ENCODE measurements around the gene PCBP4. TPM values are rescaled to one million over a fixed set of nuclear protein-coding genes. Genes with fewer than 3 reads are reported as not detected.

The PCBP4 gene
- total RNA-seq, 1 donor from 2014 or later = 91.4 TPM

DNA sequence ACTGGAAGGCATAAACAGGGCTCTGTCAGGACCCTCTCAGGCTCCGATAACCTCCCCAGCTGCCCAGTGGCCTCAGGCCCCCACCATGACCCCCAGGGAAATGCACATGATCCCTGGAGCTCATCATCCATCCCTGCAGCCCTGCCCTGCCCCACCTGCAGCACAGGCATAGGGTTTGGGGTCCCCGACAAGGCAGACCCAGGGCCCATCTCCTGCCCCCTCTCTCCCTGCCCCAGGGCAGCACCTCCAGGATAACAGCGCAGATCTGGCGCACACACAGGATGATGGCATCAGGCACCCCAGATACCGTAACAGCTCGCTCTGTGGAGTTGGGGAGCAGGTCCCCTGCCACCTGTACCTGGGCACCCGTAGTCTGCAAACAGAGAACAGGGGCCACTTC, 7.6 kb downstream of the PCBP4 start:
- DNase-seq (ENCODE audit: low spot score) = no peak
- intact Hi-C loops (cut with DNase I) = no loop called here

DNA sequence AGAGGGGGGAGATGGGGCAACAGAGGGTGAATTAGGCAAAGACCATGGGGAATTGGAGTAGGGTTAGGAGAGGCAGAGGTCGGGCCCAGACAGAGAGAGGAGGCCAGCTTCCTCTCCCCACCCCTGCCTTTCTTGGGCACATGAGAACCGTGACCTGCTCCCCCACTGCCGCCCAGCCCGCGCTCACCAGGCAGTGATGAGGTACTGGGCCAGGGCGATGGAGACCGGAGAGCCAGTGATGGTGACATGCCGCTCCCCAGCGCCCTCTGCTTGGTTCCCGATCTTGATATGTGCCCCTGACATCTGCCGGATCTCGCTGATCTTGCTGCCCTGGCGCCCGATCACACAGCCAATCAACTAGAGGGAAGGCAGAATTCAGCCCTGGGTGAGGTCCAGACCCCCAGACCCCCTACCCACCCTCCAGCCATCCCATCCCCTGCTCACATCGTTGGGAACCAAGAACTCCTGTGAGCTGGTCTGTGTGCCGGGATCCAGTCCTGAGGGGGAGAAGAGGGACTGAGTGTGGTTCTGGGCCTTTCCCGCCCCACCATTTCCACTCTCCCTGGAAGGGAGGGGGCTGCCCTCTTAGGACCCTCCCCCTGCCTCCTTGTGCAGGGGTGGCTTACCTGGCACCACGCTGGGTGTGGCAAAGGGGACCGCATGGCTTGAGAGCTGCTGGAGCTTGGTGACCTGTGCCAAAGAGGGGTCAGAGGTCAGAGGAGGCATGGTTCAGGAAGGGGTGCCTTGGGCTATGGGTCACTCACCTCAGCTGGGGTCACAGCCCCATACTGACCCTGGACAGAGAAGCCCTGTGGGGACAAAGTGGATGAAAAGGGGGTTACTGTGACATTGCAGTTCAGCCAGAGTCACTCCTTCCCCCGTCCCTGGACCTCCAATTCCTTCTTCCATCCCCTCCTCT, 8.4 kb downstream of the PCBP4 start:
- DNase-seq (ENCODE audit: low spot score) = no peak
- intact Hi-C loops (cut with DNase I) = no loop called here

DNA sequence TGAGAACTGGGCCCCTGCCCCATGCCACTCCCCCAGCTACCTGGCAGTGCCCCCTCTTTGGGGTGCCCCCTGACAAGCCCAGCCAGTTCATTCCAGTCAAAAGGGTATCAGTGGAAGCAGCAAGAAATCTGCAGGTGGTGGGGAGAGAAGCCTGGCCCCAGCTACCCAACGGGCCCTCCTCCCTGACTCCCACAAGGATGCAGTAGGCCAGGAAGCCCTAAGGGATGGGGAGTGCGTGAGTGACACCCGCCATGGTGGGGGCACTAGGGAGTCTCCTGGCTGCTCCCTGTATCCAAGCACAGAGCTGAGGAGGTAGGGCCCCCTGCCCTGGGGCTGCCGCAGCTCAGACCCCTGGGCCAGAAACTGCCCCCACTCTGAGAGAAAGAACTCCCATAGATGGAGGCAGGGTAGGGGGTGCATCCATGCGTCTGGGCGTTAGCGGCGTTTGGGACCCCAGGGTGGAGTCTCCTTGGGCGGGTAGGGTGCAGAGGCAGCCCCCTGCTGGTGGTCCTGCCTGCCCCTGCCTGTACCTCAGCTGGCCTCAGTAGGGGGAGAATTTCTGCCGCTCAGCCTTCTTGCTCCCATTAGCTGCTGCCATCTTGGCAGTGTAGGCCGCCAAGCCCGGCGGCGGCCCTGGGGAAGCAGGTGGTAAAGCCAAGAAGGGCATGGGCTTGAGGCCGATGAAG, 9.6 kb downstream of the PCBP4 start:
- no peak for DNase-seq (ENCODE audit: low spot score)
- intact Hi-C loops (cut with DNase I) = no loop called here

DNA sequence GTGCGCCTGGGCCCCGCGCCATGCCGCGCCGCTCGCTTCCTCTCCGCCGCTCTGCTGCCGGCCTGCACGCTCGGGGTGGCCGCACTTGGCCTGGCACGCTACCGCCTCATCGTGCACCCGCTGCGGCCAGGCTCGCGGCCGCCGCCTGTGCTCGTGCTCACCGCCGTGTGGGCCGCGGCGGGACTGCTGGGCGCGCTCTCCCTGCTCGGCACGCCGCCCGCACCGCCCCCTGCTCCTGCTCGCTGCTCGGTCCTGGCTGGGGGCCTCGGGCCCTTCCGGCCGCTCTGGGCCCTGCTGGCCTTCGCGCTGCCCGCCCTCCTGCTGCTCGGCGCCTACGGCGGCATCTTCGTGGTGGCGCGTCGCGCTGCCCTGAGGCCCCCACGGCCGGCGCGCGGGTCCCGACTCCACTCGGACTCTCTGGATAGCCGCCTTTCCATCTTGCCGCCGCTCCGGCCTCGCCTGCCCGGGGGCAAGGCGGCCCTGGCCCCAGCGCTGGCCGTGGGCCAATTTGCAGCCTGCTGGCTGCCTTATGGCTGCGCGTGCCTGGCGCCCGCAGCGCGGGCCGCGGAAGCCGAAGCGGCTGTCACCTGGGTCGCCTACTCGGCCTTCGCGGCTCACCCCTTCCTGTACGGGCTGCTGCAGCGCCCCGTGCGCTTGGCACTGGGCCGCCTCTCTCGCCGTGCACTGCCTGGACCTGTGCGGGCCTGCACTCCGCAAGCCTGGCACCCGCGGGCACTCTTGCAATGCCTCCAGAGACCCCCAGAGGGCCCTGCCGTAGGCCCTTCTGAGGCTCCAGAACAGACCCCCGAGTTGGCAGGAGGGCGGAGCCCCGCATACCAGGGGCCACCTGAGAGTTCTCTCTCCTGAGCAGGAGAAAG, 11.1 kb downstream of the PCBP4 start:
- intact Hi-C loops (cut with DNase I) = no loop called here
- no peak for DNase-seq (ENCODE audit: low spot score)

DNA sequence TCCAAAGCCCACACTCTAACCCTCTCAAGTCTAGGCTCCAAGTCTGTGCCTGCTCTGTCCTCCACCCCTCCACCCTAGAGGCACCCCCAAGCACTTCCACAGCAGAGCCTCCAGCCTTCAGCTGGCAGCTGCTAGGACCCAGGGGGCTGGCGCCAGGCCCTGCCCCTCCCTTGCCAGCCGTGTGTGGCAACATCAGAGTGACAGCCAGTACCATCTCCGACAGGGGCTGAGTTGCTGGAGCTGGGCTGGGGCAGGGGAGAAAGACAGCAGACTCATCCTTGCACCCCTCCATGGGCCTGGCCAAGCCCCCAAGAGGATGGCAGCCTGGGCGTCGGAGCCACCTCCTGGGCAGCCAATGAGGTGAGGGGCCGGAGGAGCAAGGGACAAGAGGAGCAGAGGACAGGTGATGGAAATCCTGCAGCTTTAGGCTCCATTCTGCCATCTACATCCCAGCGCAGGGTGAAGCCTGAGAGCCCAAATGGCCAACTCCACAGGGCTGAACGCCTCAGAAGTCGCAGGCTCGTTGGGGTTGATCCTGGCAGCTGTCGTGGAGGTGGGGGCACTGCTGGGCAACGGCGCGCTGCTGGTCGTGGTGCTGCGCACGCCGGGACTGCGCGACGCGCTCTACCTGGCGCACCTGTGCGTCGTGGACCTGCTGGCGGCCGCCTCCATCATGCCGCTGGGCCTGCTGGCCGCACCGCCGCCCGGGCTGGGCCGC, 11.9 kb downstream of the PCBP4 start, which contains the start of gene GPR62:
TSS of gene GPR62 (plus strand) at position 207 of the 718 bp plus-strand sequence. CDS start at position 479, 272 bp downstream.
- intact Hi-C loops (cut with DNase I) = no loop called here
- no peak for DNase-seq (ENCODE audit: low spot score)

DNA sequence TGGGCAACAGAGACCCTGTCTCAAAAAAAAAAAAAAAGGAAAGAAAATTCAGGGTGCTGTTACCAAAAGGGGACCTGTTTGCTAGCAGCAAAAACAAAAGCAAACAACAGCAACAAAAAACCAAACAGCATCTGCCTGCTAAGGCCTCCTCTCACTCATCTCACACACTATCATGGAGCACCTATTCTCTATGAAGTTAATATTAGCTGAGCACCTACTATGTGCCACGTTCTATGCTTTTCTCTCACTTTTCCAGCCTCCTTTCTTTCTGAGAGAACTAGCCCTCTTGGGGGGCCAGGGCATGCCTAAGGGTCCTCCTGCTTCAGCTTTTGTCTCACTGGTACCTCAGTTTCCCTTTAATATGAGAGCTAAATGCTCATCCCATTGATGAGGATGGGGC, 12.5 kb downstream of the PCBP4 start:
- DNase-seq (ENCODE audit: low spot score) = no peak
- intact Hi-C loops (cut with DNase I) = no loop called here

DNA sequence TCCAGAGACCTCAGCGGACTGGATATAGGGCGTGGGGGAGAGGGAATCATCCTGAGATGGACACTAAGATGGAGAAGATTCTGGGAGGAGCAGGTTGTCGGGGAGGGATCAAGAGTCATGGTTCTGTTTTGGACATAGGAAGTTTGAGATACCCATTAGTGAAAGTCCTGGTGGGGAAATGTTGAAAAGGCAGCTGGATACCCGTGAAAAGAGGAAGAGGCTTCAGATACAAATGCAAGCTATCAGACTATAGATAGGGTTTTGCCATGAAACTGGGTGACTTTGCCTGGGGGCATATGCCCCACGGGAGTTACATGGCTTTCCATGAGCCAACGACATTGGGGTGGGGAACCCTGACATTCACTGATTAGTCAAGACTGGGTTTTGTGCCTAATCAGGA, 13.1 kb downstream of the PCBP4 start:
- no peak for DNase-seq (ENCODE audit: low spot score)
- intact Hi-C loops (cut with DNase I) = no loop called here

DNA sequence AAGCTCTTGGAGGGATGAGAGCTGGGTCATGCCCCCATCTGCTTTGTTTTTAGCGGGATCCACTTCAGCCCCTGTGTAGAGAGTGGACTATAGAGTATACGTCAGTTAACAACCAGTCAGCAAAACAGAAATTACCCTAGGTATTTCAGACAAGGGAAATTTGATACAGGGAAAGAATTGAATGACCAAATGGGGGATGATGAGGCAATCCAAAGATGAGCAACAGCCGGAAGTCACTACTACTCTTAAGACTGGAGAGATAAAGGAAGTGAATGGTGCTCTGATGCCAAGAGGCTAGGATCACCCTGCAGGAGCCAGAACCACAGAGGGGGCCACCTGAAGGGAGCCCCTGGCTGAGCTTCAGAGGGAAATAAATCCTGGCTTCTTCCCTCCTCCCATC, 13.8 kb downstream of the PCBP4 start:
- intact Hi-C loops (cut with DNase I) = no loop called here
- DNase-seq (ENCODE audit: low spot score) = no peak

DNA sequence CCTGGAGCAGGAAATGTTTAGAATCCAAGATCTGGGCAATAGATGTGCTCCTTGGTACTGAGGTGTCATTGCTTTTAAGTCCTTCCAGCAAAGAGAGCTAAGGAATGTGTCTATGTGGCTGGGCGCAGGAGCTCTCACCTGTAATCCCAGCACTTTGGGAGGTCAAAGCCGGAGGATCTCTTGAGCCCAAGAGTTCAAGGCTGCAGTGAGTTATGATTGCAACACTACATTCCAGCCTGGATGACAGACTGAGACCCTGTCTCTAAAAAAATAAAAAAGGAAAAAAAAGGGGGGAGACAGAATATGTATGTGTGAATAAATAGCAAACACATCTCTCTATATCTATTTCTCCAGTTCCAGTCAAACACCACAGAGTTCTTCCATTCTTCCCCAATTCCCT, 16.4 kb downstream of the PCBP4 start:
- no peak for DNase-seq (ENCODE audit: low spot score)
- intact Hi-C loops (cut with DNase I) = no loop called here

DNA sequence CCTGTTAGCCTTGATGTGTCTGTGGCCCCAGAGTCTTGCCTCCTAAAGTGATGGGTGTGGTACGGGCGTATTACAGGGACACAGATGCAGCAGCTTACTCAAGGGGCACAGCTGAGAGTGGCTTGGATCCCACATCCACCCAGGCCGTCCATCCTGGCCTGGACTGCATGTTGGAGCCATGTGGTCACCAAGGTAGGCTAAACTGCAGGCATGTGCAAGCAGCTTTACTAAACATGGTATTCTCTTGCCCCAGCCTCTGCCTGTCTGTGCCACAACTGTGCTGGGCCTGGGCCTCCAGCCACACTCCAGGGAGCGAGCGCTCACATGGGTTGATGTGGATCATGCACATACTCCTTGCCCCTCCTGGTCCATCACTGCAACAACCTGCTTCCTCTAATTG, 18.1 kb downstream of the PCBP4 start:
- intact Hi-C loops (cut with DNase I) = no loop called here
- DNase-seq (ENCODE audit: low spot score) = no peak

DNA sequence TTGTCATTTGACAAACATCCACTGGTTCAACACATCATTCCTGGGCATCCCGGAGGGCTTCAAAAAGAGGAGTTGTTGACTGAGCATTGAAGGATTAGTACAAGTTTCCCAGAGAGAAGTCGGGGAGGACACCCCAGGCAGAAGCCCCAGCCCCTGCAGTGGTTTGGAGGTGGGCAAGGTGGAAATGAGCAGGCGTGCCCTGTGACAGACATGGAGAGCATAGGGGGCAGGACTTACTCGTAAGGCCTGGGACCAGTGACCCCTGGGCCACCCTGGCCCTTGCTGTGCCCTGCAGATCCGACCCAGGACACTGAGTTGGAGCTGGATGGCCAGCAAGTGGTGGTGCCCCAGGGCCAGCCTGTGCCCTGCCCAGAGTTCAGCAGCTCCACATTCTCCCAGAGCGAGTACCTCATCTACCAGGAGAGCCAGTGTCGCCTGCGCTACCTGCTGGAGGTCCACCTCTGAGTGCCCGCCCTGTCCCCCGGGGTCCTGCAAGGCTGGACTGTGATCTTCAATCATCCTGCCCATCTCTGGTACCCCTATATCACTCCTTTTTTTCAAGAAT, 19.2 kb downstream of the PCBP4 start:
- intact Hi-C loops (cut with DNase I) = no loop called here
- no peak for DNase-seq (ENCODE audit: low spot score)

DNA sequence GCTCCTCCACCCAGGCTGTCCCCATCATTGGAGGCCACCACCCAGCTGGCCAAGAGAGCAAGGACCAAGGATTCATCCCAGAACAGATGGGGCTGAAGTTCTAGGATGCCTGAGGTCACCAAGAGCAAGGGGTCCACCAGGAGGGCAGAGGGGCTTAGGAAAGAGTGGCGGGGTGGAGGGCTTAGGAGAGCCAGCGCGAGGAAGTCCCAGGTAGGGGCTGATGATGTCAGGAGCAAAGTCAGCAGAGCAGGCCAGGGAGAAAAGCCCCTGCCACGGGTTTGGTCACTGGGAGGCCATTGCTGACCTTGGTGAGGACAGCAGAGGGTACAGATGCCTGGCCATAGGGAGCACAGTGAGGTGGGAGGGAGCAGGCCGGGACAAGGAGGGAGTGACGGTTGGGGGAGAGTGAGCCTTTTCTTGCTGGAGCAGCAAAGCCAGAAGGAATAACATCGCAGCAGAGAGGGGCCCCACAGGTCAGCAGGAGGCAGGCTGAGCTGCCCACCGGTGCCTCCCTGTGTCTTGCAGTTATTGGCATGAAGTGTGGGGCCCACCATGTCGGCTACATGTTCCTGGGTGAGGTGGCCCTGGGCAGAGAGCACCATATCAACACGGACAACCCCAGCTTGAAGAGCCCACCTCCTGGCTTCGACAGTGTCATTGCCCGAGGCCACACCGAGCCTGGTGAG, 19.9 kb downstream of the PCBP4 start:
- intact Hi-C loops (cut with DNase I) = no loop called here
- peak; percentile 33 for DNase-seq (ENCODE audit: low spot score)

DNA sequence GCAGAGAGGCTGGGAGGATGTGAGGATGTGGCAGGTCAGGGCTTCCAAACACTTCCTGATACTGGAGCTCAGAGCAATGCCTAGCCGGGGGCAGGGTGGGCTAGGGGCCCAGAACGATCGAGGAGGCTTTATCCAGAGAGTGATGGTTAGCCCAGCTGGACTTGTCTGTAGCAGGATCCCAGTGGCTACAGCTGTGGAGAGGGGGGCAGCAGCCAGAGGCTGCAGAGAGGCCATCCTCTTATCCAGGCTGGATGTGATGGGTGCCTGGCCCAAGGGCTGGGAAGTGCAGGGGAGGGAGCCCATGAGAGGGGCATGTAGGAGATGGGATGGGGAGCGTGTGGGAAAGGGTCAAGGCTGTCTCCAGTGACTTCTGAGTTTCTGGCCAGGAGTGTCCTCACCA, 20.5 kb downstream of the PCBP4 start:
- intact Hi-C loops (cut with DNase I) = no loop called here
- DNase-seq (ENCODE audit: low spot score) = peak; percentile 54

DNA sequence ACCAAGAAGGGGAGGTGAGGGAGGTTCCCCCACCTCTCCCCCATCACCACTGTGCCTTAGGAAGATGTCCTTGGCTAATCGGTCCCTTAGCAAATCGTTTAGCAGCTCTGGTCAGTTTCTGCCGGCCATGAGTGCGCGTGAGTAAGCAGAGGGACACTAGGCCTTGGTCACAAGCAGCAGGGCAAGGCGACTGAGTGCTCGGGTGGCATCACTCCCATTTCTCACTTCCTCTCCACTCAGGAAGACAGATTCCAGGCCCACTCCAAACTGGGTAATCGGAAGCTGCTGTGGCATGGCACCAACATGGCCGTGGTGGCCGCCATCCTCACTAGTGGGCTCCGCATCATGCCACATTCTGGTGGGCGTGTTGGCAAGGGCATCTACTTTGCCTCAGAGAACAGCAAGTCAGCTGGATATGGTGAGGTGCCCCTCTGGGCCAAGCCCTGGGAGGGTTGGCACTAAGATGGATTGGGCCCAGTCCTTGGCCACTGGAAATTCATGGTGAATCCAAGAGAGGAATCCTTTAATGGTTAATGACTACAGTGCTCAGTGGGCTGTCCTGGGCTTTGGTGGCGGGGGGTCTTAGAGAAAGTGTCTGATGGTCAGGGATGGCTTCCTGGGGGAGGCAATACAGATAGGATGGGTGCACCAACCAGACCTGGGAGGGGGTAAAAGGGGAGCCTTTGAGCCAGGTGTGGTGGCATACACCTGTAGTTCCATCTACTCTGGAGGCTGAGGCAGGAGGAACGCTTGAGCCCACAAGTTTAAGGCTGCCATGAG, 21.1 kb downstream of the PCBP4 start:
- intact Hi-C loops (cut with DNase I) = no loop called here
- DNase-seq (ENCODE audit: low spot score) = peak; percentile 69

DNA sequence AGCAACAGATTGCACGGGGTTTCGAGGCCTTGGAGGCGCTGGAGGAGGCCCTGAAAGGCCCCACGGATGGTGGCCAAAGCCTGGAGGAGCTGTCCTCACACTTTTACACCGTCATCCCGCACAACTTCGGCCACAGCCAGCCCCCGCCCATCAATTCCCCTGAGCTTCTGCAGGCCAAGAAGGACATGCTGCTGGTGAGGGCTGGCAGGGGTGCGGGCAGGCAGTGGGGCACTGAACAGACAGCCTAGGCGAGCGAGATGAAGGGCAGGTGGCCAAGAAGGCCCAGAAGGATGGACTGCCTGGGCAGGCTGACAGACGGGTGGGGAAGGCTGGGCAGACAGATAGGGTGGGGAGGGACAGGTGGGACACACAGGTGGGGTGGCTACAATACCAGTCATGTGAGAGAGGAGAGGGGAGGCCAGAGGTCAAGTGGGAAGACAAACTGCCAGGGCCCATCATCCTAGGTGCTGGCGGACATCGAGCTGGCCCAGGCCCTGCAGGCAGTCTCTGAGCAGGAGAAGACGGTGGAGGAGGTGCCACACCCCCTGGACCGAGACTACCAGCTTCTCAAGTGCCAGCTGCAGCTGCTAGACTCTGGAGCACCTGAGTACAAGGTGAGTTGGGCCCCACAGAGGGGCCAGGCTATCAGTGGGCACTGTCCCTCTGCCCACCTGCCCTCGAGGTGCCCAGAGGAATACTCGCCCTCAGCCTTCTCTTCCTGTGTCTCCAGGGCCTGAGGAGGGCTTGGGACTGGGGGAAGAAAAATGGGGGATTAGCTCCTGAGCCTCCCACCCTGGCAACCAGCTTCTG, 22.0 kb downstream of the PCBP4 start:
- intact Hi-C loops (cut with DNase I) = no loop called here
- peak; percentile 74 for DNase-seq (ENCODE audit: low spot score)

DNA sequence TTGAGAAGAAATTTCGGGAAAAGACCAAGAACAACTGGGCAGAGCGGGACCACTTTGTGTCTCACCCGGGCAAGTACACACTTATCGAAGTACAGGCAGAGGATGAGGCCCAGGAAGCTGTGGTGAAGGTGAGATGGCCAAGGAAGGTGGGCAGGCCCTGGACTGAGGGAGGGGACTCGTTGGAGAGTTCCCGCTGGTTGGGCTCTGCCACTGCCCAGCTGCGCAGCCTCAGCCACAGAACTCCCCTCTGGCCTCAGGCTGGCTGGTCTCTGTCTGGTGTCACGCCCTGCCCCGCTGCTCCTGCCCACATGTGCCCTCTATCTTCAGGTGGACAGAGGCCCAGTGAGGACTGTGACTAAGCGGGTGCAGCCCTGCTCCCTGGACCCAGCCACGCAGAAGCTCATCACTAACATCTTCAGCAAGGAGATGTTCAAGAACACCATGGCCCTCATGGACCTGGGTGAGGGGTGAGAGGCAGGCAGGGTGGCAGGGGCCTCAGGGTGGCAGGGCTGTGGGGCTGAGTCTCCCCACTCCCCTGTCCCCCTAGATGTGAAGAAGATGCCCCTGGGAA, 22.7 kb downstream of the PCBP4 start:
- intact Hi-C loops (cut with DNase I) = loop anchor here (5.0 kb wide), 2 partner anchors 108 to 198 kb away; no protein-coding TSS in a partner anchor
- DNase-seq (ENCODE audit: low spot score) = peak; percentile 71
